ENCODE data around the gene SLC44A5. TPM values are rescaled to one million over a fixed set of nuclear protein-coding genes. Genes with fewer than 3 reads are reported as not detected.

Gene SLC44A5
- total RNA-seq, 1 experiment from 2014 or later: 0.18 TPM

DNA sequence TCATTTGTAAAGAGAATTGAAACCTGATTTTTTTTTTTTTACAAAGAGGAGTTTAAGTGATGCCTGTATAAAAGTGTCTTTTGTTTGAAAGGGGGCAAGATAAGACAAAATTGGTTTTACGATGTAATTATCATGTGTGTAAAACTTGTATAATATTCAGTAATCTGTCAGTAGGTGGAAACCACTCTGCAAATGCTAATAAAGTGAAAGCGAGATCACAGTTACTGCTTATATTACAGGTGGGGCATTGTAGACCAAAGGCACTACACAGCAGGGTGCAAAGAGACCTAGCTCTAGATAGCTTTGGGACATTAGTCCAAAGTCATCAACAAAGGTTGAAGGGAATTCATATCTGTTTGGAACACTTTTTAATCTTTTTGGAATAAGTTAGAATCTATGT lies 302.5 kb downstream of the SLC44A5 start:
- DNase-seq (ENCODE audit: low read depth, low spot score): no peak
- in situ Hi-C loops (cut with HindIII; ENCODE audit: low pct_unique_long_range_greater_than_20kb, low sequenced_read_pairs): no loop called here

DNA sequence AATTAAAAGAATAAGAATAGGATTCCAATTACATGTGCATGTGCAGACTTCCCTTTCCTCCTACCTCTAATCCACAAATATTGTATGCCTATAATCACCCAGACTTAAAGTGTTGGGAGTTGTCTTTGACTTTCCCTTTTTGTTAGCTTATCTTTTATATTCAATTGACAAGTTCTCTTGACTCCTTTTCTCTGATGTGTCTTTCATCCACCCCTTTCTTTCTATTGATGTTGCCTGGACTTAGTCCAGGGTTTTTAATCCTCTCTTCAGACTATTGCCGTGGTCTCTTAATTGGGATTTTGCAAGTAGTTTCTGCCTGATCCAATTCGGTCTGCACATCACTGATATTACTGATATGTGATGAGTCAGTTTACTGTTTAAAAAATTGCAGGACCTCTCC lies 305.9 kb downstream of the SLC44A5 start:
- no peaks in the 10 kb centered on the region for H3K36me3 ChIP-seq (ENCODE audit: control insufficient read depth, insufficient read depth, low read length)
- no peak overlapping the region for H3K27ac ChIP-seq (ENCODE audit: low read length)
- ChIA-PET POLR2A (no interaction called here), CTCF (no interaction called here)
- H3K27me3 ChIP-seq (ENCODE audit: control insufficient read depth, insufficient read depth, low read length): no peaks in the 10 kb centered on the region
- no peaks in the 10 kb centered on the region for H3K4me1 ChIP-seq (ENCODE audit: control insufficient read depth, insufficient read depth, low read length)
- DNase-seq (ENCODE audit: low read depth, low spot score) (no peak), ATAC-seq (no peak)
- in situ Hi-C loops (cut with HindIII; ENCODE audit: low pct_unique_long_range_greater_than_20kb, low sequenced_read_pairs): no loop called here
- H3K4me3 ChIP-seq (ENCODE audit: low read depth in 2 of 2, low read length in 2 of 2): no peak overlapping the region
- no peak for TF ChIP-seq REST (IDR thresholded peaks at IDR 0.05; ENCODE audit: insufficient read depth in 1 of 2, low read depth in 2 of 2, low read length in 1 of 2)
- TF ChIP-seq TCF7L2 (IDR thresholded peaks at IDR 0.05; ENCODE audit: low read depth, low read length): no peak
- TF ChIP-seq POLR2AphosphoS5 (IDR thresholded peaks at IDR 0.05; ENCODE audit: low read depth, low read length): no peak
- TF ChIP-seq CTCF (IDR thresholded peaks at IDR 0.05): no peak
- no peak for TF ChIP-seq SIN3A (IDR thresholded peaks at IDR 0.05; ENCODE audit: borderline replicate concordance, insufficient read depth, low read depth, low read length)
- no peaks in the 10 kb centered on the region for H3K9me3 ChIP-seq (ENCODE audit: control insufficient read depth, insufficient read depth, low read depth, low read length)
- intact Hi-C loops (cut with micrococcal nuclease; ENCODE audit: unreplicated experiment): no loop called here
- no TSS peak for BruUV-seq (replicated peaks)

More for the DNA sequence above, 302.5 kb downstream of the SLC44A5 start:
- H3K27ac ChIP-seq (ENCODE audit: low read length): no peak overlapping the region
- H3K9me3 ChIP-seq (ENCODE audit: control insufficient read depth, insufficient read depth, low read depth, low read length): no peaks in the 10 kb centered on the region
- no peaks in the 10 kb centered on the region for H3K27me3 ChIP-seq (ENCODE audit: control insufficient read depth, insufficient read depth, low read length)
- intact Hi-C loops (cut with micrococcal nuclease; ENCODE audit: unreplicated experiment): no loop called here
- H3K4me1 ChIP-seq (ENCODE audit: control insufficient read depth, insufficient read depth, low read length): no peaks in the 10 kb centered on the region
- ChIA-PET CTCF (no interaction called here), POLR2A (no interaction called here)
- BruUV-seq (replicated peaks): no TSS peak
- no peaks in the 10 kb centered on the region for H3K36me3 ChIP-seq (ENCODE audit: control insufficient read depth, insufficient read depth, low read length)
- no peak overlapping the region for H3K4me3 ChIP-seq (ENCODE audit: low read depth in 2 of 2, low read length in 2 of 2)
- ATAC-seq: no peak
- TF ChIP-seq SIN3A (IDR thresholded peaks at IDR 0.05; ENCODE audit: borderline replicate concordance, insufficient read depth, low read depth, low read length) (no peak), CTCF (IDR thresholded peaks at IDR 0.05) (no peak), TCF7L2 (IDR thresholded peaks at IDR 0.05; ENCODE audit: low read depth, low read length) (no peak), REST (IDR thresholded peaks at IDR 0.05; ENCODE audit: insufficient read depth in 1 of 2, low read depth in 2 of 2, low read length in 1 of 2) (no peak), POLR2AphosphoS5 (IDR thresholded peaks at IDR 0.05; ENCODE audit: low read depth, low read length) (no peak)

Data from Panc1 (cell line).